ENCODE data around the gene PHAF1.

Gene PHAF1

DNA sequence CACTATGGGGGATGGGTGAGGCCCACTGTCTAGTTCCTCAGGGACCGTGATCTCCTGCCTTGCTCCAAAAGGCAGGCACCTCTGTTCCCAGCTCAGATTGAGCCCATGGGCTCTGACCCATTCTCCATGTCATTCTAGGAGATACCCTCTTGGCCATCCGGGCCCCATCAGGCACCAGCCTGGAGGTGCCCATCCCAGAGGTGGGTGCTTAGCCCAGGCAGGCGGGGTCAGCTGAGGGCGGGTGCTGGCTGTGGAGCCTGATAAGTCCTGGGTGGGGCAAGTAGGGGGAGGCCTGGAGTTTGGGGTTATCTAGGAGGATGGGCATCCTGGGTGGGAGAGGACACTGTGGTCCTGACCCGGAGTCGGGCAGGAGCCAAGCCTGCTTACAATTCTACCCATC, 84.5 kb downstream of the PHAF1 start:
- no peak overlapping the region for H3K27ac ChIP-seq (replicated peaks)
- no peaks in the 10 kb centered on the region for H3K27me3 ChIP-seq (ENCODE audit: insufficient read depth, poor library complexity, severe bottlenecking)
- TF ChIP-seq SPI1 (IDR thresholded peaks at IDR 0.05; ENCODE audit: borderline replicate concordance, low read depth) (no peak), GABPA (IDR thresholded peaks at IDR 0.05; ENCODE audit: low read depth) (no peak)
- TF ChIP-seq, protein P1, sequence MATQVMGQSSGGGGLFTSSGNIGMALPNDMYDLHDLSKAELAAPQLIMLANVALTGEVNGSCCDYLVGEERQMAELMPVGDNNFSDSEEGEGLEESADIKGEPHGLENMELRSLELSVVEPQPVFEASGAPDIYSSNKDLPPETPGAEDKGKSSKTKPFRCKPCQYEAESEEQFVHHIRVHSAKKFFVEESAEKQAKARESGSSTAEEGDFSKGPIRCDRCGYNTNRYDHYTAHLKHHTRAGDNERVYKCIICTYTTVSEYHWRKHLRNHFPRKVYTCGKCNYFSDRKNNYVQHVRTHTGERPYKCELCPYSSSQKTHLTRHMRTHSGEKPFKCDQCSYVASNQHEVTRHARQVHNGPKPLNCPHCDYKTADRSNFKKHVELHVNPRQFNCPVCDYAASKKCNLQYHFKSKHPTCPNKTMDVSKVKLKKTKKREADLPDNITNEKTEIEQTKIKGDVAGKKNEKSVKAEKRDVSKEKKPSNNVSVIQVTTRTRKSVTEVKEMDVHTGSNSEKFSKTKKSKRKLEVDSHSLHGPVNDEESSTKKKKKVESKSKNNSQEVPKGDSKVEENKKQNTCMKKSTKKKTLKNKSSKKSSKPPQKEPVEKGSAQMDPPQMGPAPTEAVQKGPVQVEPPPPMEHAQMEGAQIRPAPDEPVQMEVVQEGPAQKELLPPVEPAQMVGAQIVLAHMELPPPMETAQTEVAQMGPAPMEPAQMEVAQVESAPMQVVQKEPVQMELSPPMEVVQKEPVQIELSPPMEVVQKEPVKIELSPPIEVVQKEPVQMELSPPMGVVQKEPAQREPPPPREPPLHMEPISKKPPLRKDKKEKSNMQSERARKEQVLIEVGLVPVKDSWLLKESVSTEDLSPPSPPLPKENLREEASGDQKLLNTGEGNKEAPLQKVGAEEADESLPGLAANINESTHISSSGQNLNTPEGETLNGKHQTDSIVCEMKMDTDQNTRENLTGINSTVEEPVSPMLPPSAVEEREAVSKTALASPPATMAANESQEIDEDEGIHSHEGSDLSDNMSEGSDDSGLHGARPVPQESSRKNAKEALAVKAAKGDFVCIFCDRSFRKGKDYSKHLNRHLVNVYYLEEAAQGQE (IDR thresholded peaks at IDR 0.05; ENCODE audit: insufficient replicate concordance, low read depth): no peak
- no peak for DNase-seq (ENCODE audit: low read depth in 1 of 2, low spot score in 1 of 2)
- H3K4me3 ChIP-seq (replicated peaks; ENCODE audit: insufficient read depth, low read length): no peak overlapping the region

DNA sequence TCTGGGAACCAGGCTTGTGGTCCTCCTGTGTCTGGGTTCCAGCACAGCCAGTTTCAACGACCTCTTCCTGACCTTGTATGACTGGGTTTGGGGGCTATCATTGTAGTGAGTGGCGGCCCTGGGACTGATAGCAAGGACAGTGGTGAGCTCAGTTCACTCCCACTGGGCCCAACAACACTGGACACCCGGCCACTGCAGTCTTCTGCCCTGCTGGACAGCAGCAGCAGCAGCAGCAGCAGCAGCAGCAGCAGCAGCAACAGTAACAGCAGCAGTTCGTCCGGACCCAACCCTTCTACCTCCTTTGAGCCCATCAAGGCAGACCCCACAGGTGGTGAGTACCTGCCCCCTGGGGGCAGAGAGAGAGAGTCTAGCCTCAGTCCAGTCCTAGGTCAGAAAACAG, 85.9 kb downstream of the PHAF1 start:
- Histone ChIP-seq H3K4me3 (replicated peaks; ENCODE audit: insufficient read depth, low read length) (no peak overlapping the region), H3K27me3 (ENCODE audit: insufficient read depth, poor library complexity, severe bottlenecking) (no peaks in the 10 kb centered on the region), H3K27ac (replicated peaks) (no peak overlapping the region)
- DNase-seq (ENCODE audit: low read depth in 1 of 2, low spot score in 1 of 2): no peak
- TF ChIP-seq POLR2AphosphoS5 (IDR thresholded peaks at IDR 0.05; ENCODE audit: low read depth) (no peak), SPI1 (IDR thresholded peaks at IDR 0.05; ENCODE audit: borderline replicate concordance, low read depth) (no peak)
- TF ChIP-seq, protein P2, sequence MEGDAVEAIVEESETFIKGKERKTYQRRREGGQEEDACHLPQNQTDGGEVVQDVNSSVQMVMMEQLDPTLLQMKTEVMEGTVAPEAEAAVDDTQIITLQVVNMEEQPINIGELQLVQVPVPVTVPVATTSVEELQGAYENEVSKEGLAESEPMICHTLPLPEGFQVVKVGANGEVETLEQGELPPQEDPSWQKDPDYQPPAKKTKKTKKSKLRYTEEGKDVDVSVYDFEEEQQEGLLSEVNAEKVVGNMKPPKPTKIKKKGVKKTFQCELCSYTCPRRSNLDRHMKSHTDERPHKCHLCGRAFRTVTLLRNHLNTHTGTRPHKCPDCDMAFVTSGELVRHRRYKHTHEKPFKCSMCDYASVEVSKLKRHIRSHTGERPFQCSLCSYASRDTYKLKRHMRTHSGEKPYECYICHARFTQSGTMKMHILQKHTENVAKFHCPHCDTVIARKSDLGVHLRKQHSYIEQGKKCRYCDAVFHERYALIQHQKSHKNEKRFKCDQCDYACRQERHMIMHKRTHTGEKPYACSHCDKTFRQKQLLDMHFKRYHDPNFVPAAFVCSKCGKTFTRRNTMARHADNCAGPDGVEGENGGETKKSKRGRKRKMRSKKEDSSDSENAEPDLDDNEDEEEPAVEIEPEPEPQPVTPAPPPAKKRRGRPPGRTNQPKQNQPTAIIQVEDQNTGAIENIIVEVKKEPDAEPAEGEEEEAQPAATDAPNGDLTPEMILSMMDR (IDR thresholded peaks at IDR 0.05; ENCODE audit: insufficient read depth, low read length): no peak

DNA sequence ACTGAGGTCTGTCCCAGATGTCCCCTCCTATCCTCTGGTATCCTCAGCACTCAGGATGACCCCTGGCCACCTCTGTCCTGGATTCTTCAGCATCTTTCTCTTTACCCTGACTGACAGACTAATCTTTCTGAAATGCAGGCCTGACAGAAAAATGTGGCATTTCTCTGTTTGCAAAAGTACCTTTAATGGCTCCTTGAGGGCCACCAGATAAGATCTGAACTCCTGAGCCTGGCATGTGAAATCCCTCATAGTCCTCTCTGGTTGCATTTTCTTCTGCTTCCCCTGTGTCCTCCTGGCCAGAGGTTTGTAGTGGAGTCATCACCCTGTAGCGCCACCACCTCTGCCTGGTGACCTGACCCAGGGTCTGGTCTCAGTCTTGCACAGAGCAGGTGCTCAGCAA, 87.1 kb downstream of the PHAF1 start:
- TF ChIP-seq, protein P2 (IDR thresholded peaks at IDR 0.05; ENCODE audit: insufficient read depth, low read length): no peak
- TF ChIP-seq GABPA (IDR thresholded peaks at IDR 0.05; ENCODE audit: low read depth): no peak
- TF ChIP-seq, protein P1 (IDR thresholded peaks at IDR 0.05; ENCODE audit: insufficient replicate concordance, low read depth): no peak
- no peak for TF ChIP-seq POLR2AphosphoS5 (IDR thresholded peaks at IDR 0.05; ENCODE audit: low read depth)
- TF ChIP-seq SPI1 (IDR thresholded peaks at IDR 0.05; ENCODE audit: borderline replicate concordance, low read depth): no peak
- Histone ChIP-seq H3K4me3 (replicated peaks; ENCODE audit: insufficient read depth, low read length) (no peak overlapping the region), H3K27ac (replicated peaks) (no peak overlapping the region), H3K27me3 (ENCODE audit: insufficient read depth, poor library complexity, severe bottlenecking) (no peaks in the 10 kb centered on the region)
- DNase-seq (ENCODE audit: low read depth in 1 of 2, low spot score in 1 of 2): no peak

DNA sequence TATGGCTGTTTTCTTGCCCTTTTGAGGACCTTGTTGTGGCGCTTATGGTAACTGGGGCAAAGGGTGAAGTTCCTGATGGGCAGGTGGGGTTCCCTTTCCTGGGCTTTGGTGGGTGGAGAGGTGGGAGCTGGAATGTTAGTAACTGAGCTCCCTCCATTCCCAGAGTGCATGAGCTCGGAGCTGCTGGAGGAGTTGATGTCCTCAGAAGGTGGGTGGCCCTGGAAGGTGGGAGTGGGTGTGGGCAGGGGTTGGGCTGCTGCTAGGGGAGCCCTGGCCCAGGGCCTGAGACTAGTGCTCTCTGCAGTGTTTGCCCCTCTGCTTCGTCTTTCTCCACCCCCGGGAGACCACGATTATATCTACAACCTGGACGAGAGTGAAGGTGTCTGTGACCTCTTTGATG, 88.0 kb downstream of the PHAF1 start:
- no peak overlapping the region for H3K4me3 ChIP-seq (replicated peaks; ENCODE audit: insufficient read depth, low read length)
- H3K27me3 ChIP-seq (ENCODE audit: insufficient read depth, poor library complexity, severe bottlenecking): no peaks in the 10 kb centered on the region
- no peak for TF ChIP-seq POLR2AphosphoS5 (IDR thresholded peaks at IDR 0.05; ENCODE audit: low read depth)
- TF ChIP-seq, protein P1 (IDR thresholded peaks at IDR 0.05; ENCODE audit: insufficient replicate concordance, low read depth): no peak
- TF ChIP-seq GABPA (IDR thresholded peaks at IDR 0.05; ENCODE audit: low read depth): no peak
- no peak for TF ChIP-seq SPI1 (IDR thresholded peaks at IDR 0.05; ENCODE audit: borderline replicate concordance, low read depth)
- TF ChIP-seq, protein P2 (IDR thresholded peaks at IDR 0.05; ENCODE audit: insufficient read depth, low read length): no peak
- no peak for DNase-seq (ENCODE audit: low read depth in 1 of 2, low spot score in 1 of 2)
- H3K27ac ChIP-seq (replicated peaks): no peak overlapping the region

Measured in HL-60 (cell line).